Heart left ventricle (tissue), 13 donors: ENCODE measurements around the gene TMEM259.

Source experiments
- CTCF ChIP-seq, 12 donors: fragments of 200-600 bp; sonication (generic) in 4 of 12; IDR thresholded peaks; one replicate each; pipeline versions ENCODE4 v1.5.0 to v1.8.0; 2018 to 2022; ENCODE audit warnings: antibody characterized with exemption in 12 of 12, mild to moderate bottlenecking in 5 of 12
- POLR2A ChIP-seq, 2 donors: fragments of 450-650 bp; IDR thresholded peaks; one replicate each; pipeline ENCODE4 v1.6.1; 2017; ENCODE audit warnings: antibody characterized with exemption in 2 of 2, mild to moderate bottlenecking in 2 of 2, moderate library complexity in 2 of 2
- donor health status: ischemic (EF 13 %, LVEDD 7.1; RV severe dilation, severe dysfunction).
- donor health status: DM: no; HTN: yes; CAD: no.
- donor health status: DM: no; HTN: no; CAD: no.
- donor health status: ischemic (EF 25% LVEDD 6.9; RV normal size, moderate dysfunction).
- donor health status: ischemic (EF 25% LVEDD 5.7; RV mildly dilated, moderate dysfunction).
- donor health status: ischemic (EF 35%, LVEDD 5.7; RV mildly dilated, moderate dysfunction).
- donor health status: nonischemic (EF 11% LVEDD 7.7; RV severe dilation, severe dysfunction).
- donor health status: DM: yes; HTN: yes; CAD: no.
- donor health status: PGD.
- donor health status: ischemic (EF 29% LVEDD 5.4; RV normal size, mild dysfunction).
- donor health status: nonischemic (EF 23%, LVEDD 6.1; RV moderate dilation, normal function).

GRCh38 chr19:960601-960938 lies 60.4 kb downstream of the TMEM259 start:
- TF ChIP-seq CTCF (IDR thresholded peaks at IDR 0.05) (no peak), POLR2A (IDR thresholded peaks at IDR 0.05) (no peak)
